Esophagus squamous epithelium (tissue), 5 donors: ENCODE measurements around the gene ZHX3. TPM values are rescaled to one million over a fixed set of nuclear protein-coding genes. Genes with fewer than 3 reads are reported as not detected.

Experiments used
- DNase-seq: peaks from one replicate; lab custom pipeline; 2025; lab: John Stamatoyannopoulos, UW
- H3K27ac ChIP-seq, 4 donors: fragments of 200-600 bp; sonication (generic); one replicate each; pipeline ENCODE4 v1.5.1; 2016 to 2019; ENCODE audit warnings: mild to moderate bottlenecking in 1 of 4
- H3K27me3 ChIP-seq, 4 donors: fragments of 200-600 bp; sonication (generic); 1 replicate in 3 of 4; 2 replicates in 1 of 4; pipeline versions ENCODE4 v1.5.1 to v1.6.0; 2017 to 2021; ENCODE audit warnings: antibody characterized with exemption in 1 of 4
- H3K36me3 ChIP-seq, 3 donors: fragments of 200-600 bp; sonication (generic); one replicate each; pipeline ENCODE4 v1.5.1; 2016 to 2019
- H3K4me1 ChIP-seq, 3 donors: fragments of 200-600 bp; sonication (generic); one replicate each; pipeline ENCODE4 v1.5.1; 2017 to 2019
- H3K4me3 ChIP-seq, 4 donors: fragments of 200-600 bp; sonication (generic); 1 replicate in 3 of 4; 2 replicates in 1 of 4; pipeline ENCODE4 v1.5.1; 2016 to 2019; ENCODE audit warnings: mild to moderate bottlenecking in 2 of 4, moderate library complexity in 1 of 4
- H3K9me3 ChIP-seq, 3 donors: fragments of 200-600 bp; sonication (generic); one replicate each; pipeline ENCODE4 v1.5.1; 2016 to 2019
- CTCF ChIP-seq, 6 experiments: fragments of 450-650 bp in 4 of 6; fragments of 200-600 bp in 2 of 6; sonication (generic) in 2 of 6; IDR thresholded peaks; one replicate each; pipeline ENCODE4 v1.5.1; 2016 to 2019; ENCODE audit warnings: antibody characterized with exemption in 6 of 6, mild to moderate bottlenecking in 4 of 6, moderate library complexity in 4 of 6
- POLR2A ChIP-seq, 4 donors: fragments of 450-650 bp; IDR thresholded peaks; one replicate each; pipeline ENCODE4 v1.6.1; 2017; ENCODE audit warnings: antibody characterized with exemption in 4 of 4, mild to moderate bottlenecking in 4 of 4, moderate library complexity in 3 of 4
- WGBS, 2 donors: methylation state at CpG; one replicate each; pipeline ENCODE4 v1.1.5; 2018; 5-methylcytosine and 5-hydroxymethylcytosine counted together
- intact Hi-C: fragments of 100-400 bp; cut with DNase I; formaldehyde crosslinking; loops from one replicate; pipeline ENCODE4 v1.15.0; 2022
- total RNA-seq, 4 donors: library from RNA; depleted of rRNA; stranded (reverse); fragments of >200 nt; gene quantifications; one replicate each; pipeline ENCODE4 v1.1.0, GENCODE V29; 2016
- donor health status: DM: yes; HTN: yes; CAD: no.

ZHX3 gene
- total RNA-seq, 4 donors from 2014 or later, result 13.6 to 30.3 (median 15.5) TPM

GRCh38 chr20:41272339-41272738 is 45.2 kb downstream of the ZHX3 start:
- H3K4me3 ChIP-seq, result no peak overlapping the region
- no peaks in the 10 kb centered on the region for H3K9me3 ChIP-seq
- intact Hi-C loops, result no loop called here
- TF ChIP-seq POLR2A (IDR thresholded peaks at IDR 0.05) (no peak), CTCF (IDR thresholded peaks at IDR 0.05) (no peak)
- H3K27me3 ChIP-seq, result no peaks in the 10 kb centered on the region
- DNase-seq, result no peak
- H3K36me3 ChIP-seq, result peaks cover 0 to 6% (median 0%) of the 10 kb centered on the region in 3 donors
- no peak overlapping the region for H3K27ac ChIP-seq
- H3K4me1 ChIP-seq, result peaks cover 0 to 25% (median 0%) of the 10 kb centered on the region in 3 donors
- 86 to 90% methylated on average over 1 of the region's 1 CpG for WGBS, 2 donors

GRCh38 chr20:41268917-41269652 is 48.4 kb downstream of the ZHX3 start:
- peaks cover 0 to 23% (median 0%) of the 10 kb centered on the region in 3 donors for H3K36me3 ChIP-seq
- peaks cover 0 to 19% (median 0%) of the 10 kb centered on the region in 3 donors for H3K4me1 ChIP-seq
- no peak overlapping the region for H3K4me3 ChIP-seq
- H3K27ac ChIP-seq, result peak overlapping the region in 2 of 4 donors; percentile 5 to 49
- H3K27me3 ChIP-seq, result no peaks in the 10 kb centered on the region
- no peaks in the 10 kb centered on the region for H3K9me3 ChIP-seq
- no peak for DNase-seq
- 72 to 73% methylated on average over 4 of the region's 4 CpGs for WGBS, 2 donors
- TF ChIP-seq POLR2A (IDR thresholded peaks at IDR 0.05) (no peak), CTCF (IDR thresholded peaks at IDR 0.05) (no peak)
- intact Hi-C loops, result no loop called here

- no peak for TF ChIP-seq POLR2A (IDR thresholded peaks at IDR 0.05)
- TF ChIP-seq CTCF (IDR thresholded peaks at IDR 0.05), result no peak
- no peak overlapping the region for H3K27ac ChIP-seq
- peaks cover 0 to 23% (median 0%) of the 10 kb centered on the region in 3 donors for H3K36me3 ChIP-seq
- peaks cover 0 to 19% (median 0%) of the 10 kb centered on the region in 3 donors for H3K4me1 ChIP-seq
- no peaks in the 10 kb centered on the region for H3K9me3 ChIP-seq
- intact Hi-C loops, result no loop called here
- H3K4me3 ChIP-seq, result no peak overlapping the region
- DNase-seq, result no peak
- H3K27me3 ChIP-seq, result no peaks in the 10 kb centered on the region
- 83 to 100% methylated on average over 1 of the region's 1 CpG for WGBS, 2 donors
Measured at GRCh38 chr20:41268402-41268801, 49.1 kb downstream of the ZHX3 start.

GRCh38 chr20:41265938-41266337 is 51.6 kb downstream of the ZHX3 start:
- H3K36me3 ChIP-seq, result peaks cover 0 to 23% (median 0%) of the 10 kb centered on the region in 3 donors
- DNase-seq, result no peak
- H3K4me1 ChIP-seq, result peaks cover 0 to 27% (median 4%) of the 10 kb centered on the region in 3 donors
- no peak overlapping the region for H3K4me3 ChIP-seq
- H3K27ac ChIP-seq, result no peak overlapping the region
- 76 to 84% methylated on average over 2 of the region's 2 CpGs for WGBS, 2 donors
- no peaks in the 10 kb centered on the region for H3K9me3 ChIP-seq
- intact Hi-C loops, result no loop called here
- no peak for TF ChIP-seq CTCF (IDR thresholded peaks at IDR 0.05)
- no peak for TF ChIP-seq POLR2A (IDR thresholded peaks at IDR 0.05)
- no peaks in the 10 kb centered on the region for H3K27me3 ChIP-seq

GRCh38 chr20:41264819-41265218 is 52.7 kb downstream of the ZHX3 start:
- no peaks in the 10 kb centered on the region for H3K9me3 ChIP-seq
- 96 to 100% methylated on average over 2 of the region's 2 CpGs for WGBS, 2 donors
- H3K27me3 ChIP-seq, result no peaks in the 10 kb centered on the region
- TF ChIP-seq POLR2A (IDR thresholded peaks at IDR 0.05) (no peak), CTCF (IDR thresholded peaks at IDR 0.05) (no peak)
- no peak overlapping the region for H3K27ac ChIP-seq
- intact Hi-C loops, result no loop called here
- peaks cover 0 to 23% (median 0%) of the 10 kb centered on the region in 3 donors for H3K36me3 ChIP-seq
- H3K4me3 ChIP-seq, result no peak overlapping the region
- no peak for DNase-seq
- H3K4me1 ChIP-seq, result peaks cover 0 to 24% (median 4%) of the 10 kb centered on the region in 3 donors
